IPS DF 6.9 (cell line): Measurements from ENCODE around the gene PPP1R10.

ENCODE experiments used
- DNase-seq: peaks from one replicate; pipeline ENCODE4 v3.0.0-alpha.2; 2013; ENCODE audit warnings: low read depth, low spot score
- H3K27ac ChIP-seq: one replicate; pipeline ENCODE4 v1.5.1; 2013; ENCODE audit warnings: low read length, control low read depth
- H3K27me3 ChIP-seq: 2 replicates; pipeline ENCODE4 v1.6.1; 2013; ENCODE audit warnings: mild to moderate bottlenecking, low read length; ENCODE audit not compliant: control insufficient read depth, insufficient read depth
- H3K36me3 ChIP-seq: 2 replicates; pipeline ENCODE4 v1.6.1; 2013; ENCODE audit warnings: low read length; ENCODE audit not compliant: control insufficient read depth, insufficient read depth
- H3K4me1 ChIP-seq: 2 replicates; pipeline ENCODE4 v1.6.1; 2013; ENCODE audit warnings: low read length; ENCODE audit not compliant: control insufficient read depth, insufficient read depth
- H3K4me3 ChIP-seq: 2 replicates; pipeline ENCODE4 v1.5.1; 2013; ENCODE audit warnings: mild to moderate bottlenecking, low read length
- H3K9me3 ChIP-seq: 2 replicates; pipeline ENCODE4 v1.6.1; 2013; ENCODE audit warnings: low read length, inconsistent platforms; ENCODE audit not compliant: control insufficient read depth, insufficient read depth
- WGBS: extraction: QIAGEN DNeasy Blood & Tissue Kit; methylation state at CpG from one replicate; pipeline ENCODE4 v1.1.7; 2013; ENCODE audit warnings: mixed read lengths, missing lambda C conversion rate; ENCODE audit not compliant: insufficient read length, insufficient coverage; 5-methylcytosine and 5-hydroxymethylcytosine counted together

PPP1R10 gene

DNA sequence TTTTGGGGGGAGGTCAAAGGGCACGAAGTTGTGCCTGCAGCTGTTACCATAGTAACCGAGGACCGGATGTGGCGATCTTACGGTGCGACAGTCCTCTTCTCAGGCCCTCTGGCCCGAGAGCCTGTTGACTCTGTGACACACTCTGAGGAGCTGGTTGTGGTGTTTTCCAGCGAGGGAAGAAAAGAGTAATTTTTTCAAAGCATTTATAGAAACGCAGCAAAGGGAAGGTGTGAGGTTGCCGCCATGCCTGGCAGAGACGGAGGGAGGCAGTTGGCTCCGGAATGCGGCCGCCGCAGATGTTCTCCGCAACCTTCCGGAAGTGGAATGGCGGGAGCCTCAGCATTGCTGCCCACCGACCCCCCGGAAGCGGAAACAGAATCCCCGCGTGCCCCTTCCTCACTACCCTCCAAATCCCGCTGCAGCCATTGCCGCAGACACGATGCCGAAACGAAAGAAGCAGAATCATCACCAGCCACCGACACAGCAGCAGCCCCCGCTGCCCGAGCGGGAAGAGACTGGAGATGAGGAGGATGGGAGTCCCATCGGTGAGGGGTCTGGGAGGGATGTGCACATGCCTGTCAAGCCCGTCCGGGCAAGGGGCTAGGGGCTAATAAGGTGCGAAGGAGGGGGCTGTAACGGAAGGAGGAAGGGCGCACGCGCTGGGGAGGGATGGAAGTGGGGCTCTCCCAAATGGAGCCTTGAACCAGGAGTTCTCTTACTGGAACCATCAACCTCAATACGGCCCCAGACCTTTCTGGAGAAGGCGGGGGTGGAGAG lies 59.9 kb downstream of the PPP1R10 start, which contains the start of gene PRR3:
Gene PRR3, plus strand, starts transcription at position 390 of the 777 bp plus-strand sequence. Its CDS starts 50 bp downstream, at position 440.
- Histone ChIP-seq H3K4me1 (no peaks in the 10 kb centered on the region), H3K9me3 (no peaks in the 10 kb centered on the region), H3K27ac (no peak within 1 kb of the TSS), H3K4me3 (peak within 1 kb of the TSS; percentile 80; the same call in 1 of the 2 replicates), H3K27me3 (no peaks in the 10 kb centered on the region), H3K36me3 (peaks cover 17% of the 10 kb centered on the region; the same call in 1 of the 2 replicates)
- DNase-seq, result peak; percentile 92
- no CpG with 5 or more reads among the region's 42 CpGs for WGBS

DNA sequence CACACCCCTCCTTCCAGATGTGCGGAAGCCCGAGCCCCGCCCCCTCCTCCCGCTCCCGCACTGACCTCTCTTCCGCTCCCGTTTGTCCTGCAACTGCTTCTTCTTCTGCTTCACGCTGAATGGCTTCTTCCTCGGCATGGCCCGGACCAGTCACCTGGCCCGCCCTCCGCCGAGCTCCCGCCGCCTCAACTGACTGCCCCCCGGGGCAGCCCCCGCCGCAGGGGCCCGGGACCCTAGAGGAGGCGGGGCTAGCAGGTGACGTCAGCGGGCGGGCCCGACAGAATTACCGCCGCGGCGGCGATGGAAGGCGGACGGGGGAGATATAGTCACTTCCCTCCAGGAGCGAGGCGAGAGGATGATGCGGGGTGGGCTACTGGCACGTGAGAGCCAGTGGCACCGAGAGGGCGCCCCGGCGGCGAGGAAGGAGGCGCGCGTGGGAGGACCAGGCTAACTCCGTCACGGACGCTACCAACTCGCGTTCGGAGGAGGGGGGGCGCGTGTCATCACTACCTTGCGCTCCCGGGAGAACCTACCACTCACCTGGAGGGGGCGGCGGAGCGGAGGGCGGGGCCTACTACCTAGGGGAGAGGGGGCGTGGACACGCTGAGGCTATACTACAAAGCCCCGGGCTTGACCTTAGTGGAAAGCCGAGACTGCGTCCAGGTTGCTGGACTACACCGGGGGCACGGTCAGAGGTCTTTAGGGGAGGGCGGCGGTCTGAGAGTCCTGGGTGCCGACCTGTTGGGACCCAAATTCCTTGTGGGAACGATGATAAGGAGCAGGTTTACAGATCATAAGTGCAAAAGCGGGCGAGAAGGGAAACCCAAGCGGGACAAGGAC lies 60.8 kb downstream of the PPP1R10 start, which contains the start of gene GNL1:
Gene GNL1, minus strand, starts transcription at position 424 of the 840 bp plus-strand sequence. Its CDS starts 286 bp downstream, at position 138.
- Histone ChIP-seq H3K9me3 (no peaks in the 10 kb centered on the region), H3K27ac (no peak within 1 kb of the TSS), H3K27me3 (no peaks in the 10 kb centered on the region), H3K4me1 (no peaks in the 10 kb centered on the region), H3K36me3 (0 out of 2 replicates have a peak, but pooled peaks cover 15% of the 10 kb centered on the region), H3K4me3 (peak within 1 kb of the TSS; percentile 80)
- DNase-seq, result no peak
- no CpG with 5 or more reads among the region's 71 CpGs for WGBS

DNA sequence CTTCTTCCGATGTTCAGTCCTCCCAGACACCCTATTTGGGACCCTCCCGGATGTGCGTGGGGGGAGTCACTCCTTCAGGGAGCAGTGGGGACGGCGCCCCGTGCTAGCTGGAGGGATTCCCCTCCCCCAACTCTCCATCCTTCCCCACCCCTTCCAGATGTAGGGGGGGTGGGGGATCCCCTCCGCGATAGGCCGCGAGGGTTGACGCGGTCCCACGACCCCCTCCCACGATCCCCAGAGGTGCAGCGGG lies 61.3 kb downstream of the PPP1R10 start:
- no CpG with 5 or more reads among the region's 15 CpGs for WGBS
- H3K4me1 ChIP-seq, result no peaks in the 10 kb centered on the region

DNA sequence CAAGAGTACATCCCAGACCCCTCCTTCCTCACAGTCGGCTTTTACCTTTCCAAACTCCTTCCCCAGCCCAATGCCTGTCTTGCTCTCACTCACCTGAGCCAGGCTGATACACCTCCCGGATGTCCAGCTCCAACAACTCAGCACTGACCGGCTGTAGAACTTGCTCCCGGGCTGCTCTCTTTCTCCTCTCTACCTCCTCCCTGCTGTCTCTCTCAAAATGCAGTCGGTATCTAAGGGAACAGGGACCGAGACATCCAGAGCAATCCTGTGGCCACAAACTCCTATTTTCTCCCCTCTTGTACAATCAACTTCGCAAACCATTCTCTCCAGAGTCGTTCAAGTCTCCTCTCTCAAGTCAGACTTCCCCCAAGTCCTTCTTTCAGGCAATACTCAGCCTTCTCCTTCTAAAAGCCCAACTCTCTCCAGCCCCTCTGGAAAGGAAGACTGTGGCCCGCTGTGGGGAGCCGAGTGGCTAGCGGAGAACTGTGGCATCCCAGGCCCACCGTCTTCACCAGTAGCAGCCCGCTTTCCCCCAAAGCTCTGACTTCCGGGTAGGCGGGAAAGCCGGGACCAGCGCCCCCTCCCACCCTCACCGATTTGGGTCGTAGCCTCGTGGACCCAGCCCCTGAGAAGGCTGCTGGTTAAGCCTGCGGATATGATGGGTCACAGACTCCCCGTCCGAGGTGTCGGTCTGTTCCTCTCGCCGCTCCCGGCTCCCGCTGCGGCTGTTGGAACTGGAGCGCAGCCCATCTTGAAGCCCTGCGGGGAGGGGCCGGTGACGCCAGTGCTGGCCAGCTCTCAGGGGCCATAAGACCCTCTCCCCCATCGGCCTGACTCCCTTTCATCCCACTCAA lies 61.9 kb downstream of the PPP1R10 start:
- Histone ChIP-seq H3K4me1 (no peaks in the 10 kb centered on the region), H3K27ac (no peak overlapping the region), H3K36me3 (0 out of 2 replicates have a peak, but pooled peaks cover 15% of the 10 kb centered on the region), H3K9me3 (no peaks in the 10 kb centered on the region), H3K4me3 (peak overlapping the region; percentile 80), H3K27me3 (no peaks in the 10 kb centered on the region)
- no CpG with 5 or more reads among the region's 34 CpGs for WGBS
- DNase-seq, result no peak

More for the DNA sequence above, 61.3 kb downstream of the PPP1R10 start:
- peak overlapping the region; percentile 80 for H3K4me3 ChIP-seq
- H3K9me3 ChIP-seq, result no peaks in the 10 kb centered on the region
- no peak overlapping the region for H3K27ac ChIP-seq
- no peak for DNase-seq
- 0 out of 2 replicates have a peak, but pooled peaks cover 15% of the 10 kb centered on the region for H3K36me3 ChIP-seq
- no peaks in the 10 kb centered on the region for H3K27me3 ChIP-seq

DNA sequence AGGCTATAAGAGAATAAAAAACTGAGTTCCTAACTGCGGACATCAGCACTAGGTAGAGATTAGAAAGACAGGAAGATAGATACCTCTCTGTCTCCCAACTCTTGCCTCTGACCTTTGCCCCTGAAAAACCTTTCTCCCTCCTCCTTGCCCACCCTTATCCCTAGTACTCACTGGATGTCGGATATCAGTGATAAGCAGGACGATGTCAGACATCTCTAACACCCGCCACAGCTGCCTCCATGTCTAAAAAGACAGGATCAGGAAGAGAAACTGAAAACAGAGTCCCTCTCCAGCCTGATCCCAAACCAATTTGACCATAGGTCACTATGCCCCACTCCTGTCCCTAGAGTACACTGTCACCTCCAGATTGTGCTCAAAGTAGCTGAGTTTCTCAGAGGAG lies 62.6 kb downstream of the PPP1R10 start:
- Histone ChIP-seq H3K9me3 (no peaks in the 10 kb centered on the region), H3K4me3 (no peak overlapping the region), H3K27me3 (no peaks in the 10 kb centered on the region), H3K4me1 (no peaks in the 10 kb centered on the region), H3K27ac (no peak overlapping the region), H3K36me3 (peaks cover 16% of the 10 kb centered on the region; the same call in 1 of the 2 replicates)
- no peak for DNase-seq
- WGBS, result no CpG with 5 or more reads among the region's 4 CpGs
